ENCODE results near the gene GPHA2. TPM values are rescaled to one million over a fixed set of nuclear protein-coding genes. Genes with fewer than 3 reads are reported as not detected.
"Not testable (repeated sequence)": the region's sequence is repeated elsewhere in the genome, so short reads cannot be mapped to it uniquely, and the experiment has no call there.

GPHA2 gene, protein sequence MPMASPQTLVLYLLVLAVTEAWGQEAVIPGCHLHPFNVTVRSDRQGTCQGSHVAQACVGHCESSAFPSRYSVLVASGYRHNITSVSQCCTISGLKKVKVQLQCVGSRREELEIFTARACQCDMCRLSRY
- not detected for total RNA-seq

GRCh38 chr11:64935359-64936081 is at the start of gene GPHA2:
GPHA2 (minus strand) TSS chr11:64935893; CDS start chr11:64935460, 433 bp downstream.
- TF ChIP-seq, protein P1, sequence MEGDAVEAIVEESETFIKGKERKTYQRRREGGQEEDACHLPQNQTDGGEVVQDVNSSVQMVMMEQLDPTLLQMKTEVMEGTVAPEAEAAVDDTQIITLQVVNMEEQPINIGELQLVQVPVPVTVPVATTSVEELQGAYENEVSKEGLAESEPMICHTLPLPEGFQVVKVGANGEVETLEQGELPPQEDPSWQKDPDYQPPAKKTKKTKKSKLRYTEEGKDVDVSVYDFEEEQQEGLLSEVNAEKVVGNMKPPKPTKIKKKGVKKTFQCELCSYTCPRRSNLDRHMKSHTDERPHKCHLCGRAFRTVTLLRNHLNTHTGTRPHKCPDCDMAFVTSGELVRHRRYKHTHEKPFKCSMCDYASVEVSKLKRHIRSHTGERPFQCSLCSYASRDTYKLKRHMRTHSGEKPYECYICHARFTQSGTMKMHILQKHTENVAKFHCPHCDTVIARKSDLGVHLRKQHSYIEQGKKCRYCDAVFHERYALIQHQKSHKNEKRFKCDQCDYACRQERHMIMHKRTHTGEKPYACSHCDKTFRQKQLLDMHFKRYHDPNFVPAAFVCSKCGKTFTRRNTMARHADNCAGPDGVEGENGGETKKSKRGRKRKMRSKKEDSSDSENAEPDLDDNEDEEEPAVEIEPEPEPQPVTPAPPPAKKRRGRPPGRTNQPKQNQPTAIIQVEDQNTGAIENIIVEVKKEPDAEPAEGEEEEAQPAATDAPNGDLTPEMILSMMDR (IDR thresholded peaks at IDR 0.05): no peak
- no peak for TF ChIP-seq POLR2A (IDR thresholded peaks at IDR 0.05)
- Histone ChIP-seq H3K27me3 (no peaks in the 10 kb centered on the region), H3K9me3 (no peaks in the 10 kb centered on the region), H3K4me3 (no peak within 1 kb of the TSS), H3K4me1 (no peaks in the 10 kb centered on the region), H3K27ac (no peak within 1 kb of the TSS), H3K36me3 (peaks cover 0 to 33% (median 0%) of the 10 kb centered on the region in 3 donors)
- DNase-seq: no peak

GRCh38 chr11:64983339-64983738 is 47.6 kb upstream of the GPHA2 start:
- not testable (repeated sequence) for H3K36me3 ChIP-seq, H3K4me1 ChIP-seq, H3K9me3 ChIP-seq, H3K27ac ChIP-seq, DNase-seq, H3K4me3 ChIP-seq, H3K27me3 ChIP-seq

GRCh38 chr11:64976651-64977050 is 41.0 kb upstream of the GPHA2 start:
- Histone ChIP-seq H3K4me3 (no peak overlapping the region), H3K27ac (no peak overlapping the region), H3K4me1 (peaks cover 0 to 9% (median 0%) of the 10 kb centered on the region in 4 donors), H3K27me3 (no peaks in the 10 kb centered on the region), H3K36me3 (no peaks in the 10 kb centered on the region), H3K9me3 (no peaks in the 10 kb centered on the region)
- no peak for DNase-seq
- TF ChIP-seq POLR2A (IDR thresholded peaks at IDR 0.05): no peak
- TF ChIP-seq, protein P1 (IDR thresholded peaks at IDR 0.05): no peak

DNA sequence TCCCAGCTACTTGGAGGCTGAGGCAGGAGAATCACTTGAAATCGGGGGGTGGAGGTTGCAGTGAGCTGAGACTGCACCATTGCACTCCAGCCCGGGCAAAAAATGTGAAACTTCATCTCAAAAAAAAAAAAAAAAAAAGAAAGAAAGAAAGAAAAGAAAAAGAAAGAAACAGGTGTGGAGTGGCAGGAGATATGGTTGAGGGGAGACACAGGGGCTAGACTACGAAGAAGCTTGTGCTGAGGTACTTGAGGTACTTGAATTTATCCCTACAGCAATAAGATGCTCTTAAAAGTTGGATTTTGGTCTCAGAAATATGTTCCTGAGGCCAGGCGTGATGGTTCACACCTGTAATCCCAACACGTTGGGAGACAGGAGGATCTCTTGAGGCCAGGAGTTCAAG is 38.4 kb upstream of the GPHA2 start:
- H3K27me3 ChIP-seq: no peaks in the 10 kb centered on the region
- no peak for TF ChIP-seq POLR2A (IDR thresholded peaks at IDR 0.05)
- TF ChIP-seq, protein P1 (IDR thresholded peaks at IDR 0.05): no peak
- H3K9me3 ChIP-seq: no peaks in the 10 kb centered on the region
- no peak for DNase-seq
- no peak overlapping the region for H3K4me3 ChIP-seq
- H3K4me1 ChIP-seq: peaks cover 0 to 13% (median 0%) of the 10 kb centered on the region in 4 donors
- H3K27ac ChIP-seq: peak overlapping the region in 2 of 4 donors; percentile 35 to 60
- no peaks in the 10 kb centered on the region for H3K36me3 ChIP-seq

DNA sequence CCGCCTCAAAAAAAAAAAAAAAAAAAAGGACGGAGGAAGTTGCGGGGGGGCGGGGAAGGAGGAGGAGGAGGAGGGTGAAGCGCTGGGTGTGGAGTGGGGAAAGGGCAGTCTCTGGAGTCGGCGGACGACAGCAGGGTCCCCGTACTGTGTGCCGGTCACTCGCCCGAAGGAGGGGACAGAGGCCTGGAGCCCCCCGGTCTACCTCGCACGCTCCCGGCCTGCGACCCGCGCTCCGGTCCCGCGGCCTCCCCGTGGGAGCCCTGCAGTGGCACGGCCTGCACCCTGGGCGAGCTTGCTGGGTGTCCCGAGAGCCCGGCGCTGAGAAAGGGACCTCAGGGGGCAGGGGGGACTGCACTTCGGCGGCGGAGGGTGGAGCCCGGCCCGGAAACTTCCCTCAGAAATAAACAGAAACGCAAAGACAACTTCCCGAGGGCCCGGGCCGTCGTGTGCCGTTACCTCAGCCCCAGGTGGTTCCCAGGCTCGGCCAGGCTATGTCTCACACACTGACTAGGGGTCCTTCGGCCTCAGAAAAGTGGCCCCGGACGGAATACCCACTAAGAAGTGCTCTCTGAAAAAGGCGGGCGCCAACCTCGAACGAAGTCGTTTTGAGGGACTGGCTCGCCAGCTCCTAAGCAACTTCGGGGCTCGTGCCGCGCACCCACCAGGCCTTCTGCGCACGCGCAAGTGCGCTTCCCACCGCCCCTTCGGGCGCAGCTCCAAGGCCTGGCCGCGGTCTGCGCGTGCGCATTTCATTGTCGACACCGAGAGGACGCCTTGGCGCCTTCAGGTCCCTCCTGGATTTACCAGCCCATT is 35.9 kb upstream of the GPHA2 start, which contains the start of gene MAJIN:
Gene MAJIN, minus strand, starts transcription at position 688 of the 813 bp plus-strand sequence. CDS start 12,703 bp downstream, outside the sequence.
- DNase-seq: peak; percentile 78 to 93 (median 87)
- Histone ChIP-seq H3K27me3 (no peaks in the 10 kb centered on the region), H3K36me3 (no peaks in the 10 kb centered on the region), H3K4me1 (peaks cover 0 to 13% (median 0%) of the 10 kb centered on the region in 4 donors), H3K9me3 (no peaks in the 10 kb centered on the region), H3K4me3 (peak within 1 kb of the TSS; percentile 16 to 44 (median 44)), H3K27ac (peak within 1 kb of the TSS; percentile 37 to 71 (median 52))
- TF ChIP-seq, protein P1 (IDR thresholded peaks at IDR 0.05): no peak
